HG03108 (cell line): Measurements from ENCODE around the gene METAP1D.
"Not testable (repeated sequence)": the region's sequence is repeated elsewhere in the genome, so short reads cannot be mapped to it uniquely, and the experiment has no call there.

Experiments used
- ATAC-seq: cut with Tn5 transposase; IDR thresholded peaks from one replicate; pipeline ENCODE4 v1.9.1; 2021; ENCODE audit warnings: moderate library complexity; ENCODE audit not compliant: unreplicated experiment

Gene METAP1D

DNA sequence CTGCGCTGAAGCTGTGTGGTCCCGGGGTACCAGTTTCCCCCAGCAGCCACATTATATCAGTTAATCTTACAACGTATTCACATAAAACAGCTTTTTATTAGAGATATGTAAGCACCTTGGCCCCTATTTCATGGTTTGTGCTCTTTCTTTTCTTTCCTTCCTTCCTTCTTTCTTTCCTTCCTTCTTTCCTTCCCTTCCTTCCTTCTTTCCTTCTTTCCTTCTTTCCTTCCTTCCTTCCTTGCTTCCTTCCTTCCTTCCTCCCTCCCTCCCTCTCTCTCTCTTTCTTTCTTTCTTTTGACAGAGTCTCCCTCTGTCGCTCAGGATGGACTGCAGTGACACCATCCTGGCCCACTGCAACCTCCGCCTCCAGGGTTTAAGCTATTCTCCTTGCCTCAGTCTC is 3.7 kb upstream of the METAP1D start:
- no peak for ATAC-seq

DNA sequence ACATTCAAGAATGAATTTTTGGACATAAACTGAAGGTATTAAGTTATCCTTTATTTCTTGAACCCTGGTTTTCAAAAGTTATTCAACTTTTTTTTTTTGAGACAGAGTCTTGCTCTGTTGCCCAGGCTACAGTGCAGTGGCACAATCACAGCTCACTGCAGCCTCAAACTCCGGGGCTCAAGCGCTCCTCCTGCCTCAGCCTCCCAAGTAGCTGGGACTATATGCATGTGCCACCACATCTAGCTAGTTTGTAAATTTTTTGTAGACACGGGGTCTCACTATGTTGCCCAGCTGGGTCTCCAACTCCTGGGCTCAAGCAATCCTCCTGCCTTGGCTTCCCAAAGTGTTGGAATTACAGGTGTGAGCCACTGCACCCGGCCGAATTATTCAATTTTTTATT is 2.7 kb upstream of the METAP1D start:
- ATAC-seq, result not testable (repeated sequence)

DNA sequence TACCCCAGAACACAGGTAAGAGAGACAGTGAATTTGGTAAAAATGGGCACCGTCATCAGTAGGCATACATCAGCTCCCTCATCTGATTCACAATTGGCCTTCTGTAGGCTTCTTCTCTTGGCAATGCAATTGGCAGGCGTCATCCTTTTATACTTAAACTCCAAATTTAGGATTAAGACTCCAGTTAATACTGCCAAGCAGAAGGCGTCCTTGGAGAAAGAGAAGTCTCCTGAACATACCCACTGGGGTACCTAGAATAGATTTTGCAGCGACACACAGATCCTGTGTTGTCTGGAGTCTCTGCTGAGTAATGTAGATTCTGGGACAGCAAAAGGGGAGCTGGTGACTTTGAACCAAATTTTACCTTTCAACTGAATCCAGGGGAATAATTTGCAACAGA is 592 bp upstream of the METAP1D start:
- no peak for ATAC-seq

DNA sequence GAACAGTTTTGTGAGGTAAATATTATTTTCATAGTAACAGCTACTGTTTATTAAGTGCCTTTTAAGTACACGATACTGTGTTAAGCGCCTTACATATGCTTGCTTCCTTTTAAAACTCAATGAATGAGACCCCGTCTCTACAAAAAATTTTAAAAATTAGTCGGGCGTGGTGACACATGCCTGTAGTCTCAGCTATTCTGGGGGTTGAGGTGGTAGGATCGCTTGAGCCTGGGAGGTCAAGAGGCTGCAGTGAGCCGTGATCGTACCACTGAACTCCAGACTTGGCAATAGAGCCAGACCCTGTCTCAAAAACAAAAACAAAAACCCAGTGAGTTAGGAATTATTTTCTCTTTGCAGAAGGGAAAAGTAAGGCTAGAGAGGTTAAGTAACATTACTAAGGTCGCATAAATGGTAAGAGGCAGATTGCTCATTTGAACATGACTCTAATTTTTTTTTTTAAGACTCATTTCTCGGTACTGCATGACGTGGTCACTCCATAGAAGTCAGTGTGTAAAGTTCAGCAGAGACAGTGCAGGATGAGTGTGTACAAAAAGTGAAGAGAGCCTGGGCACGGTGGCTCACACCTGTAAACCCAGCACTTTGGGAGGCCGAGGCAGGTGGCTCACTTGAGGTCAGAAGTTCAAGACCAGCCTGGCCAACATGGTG is 1.1 kb downstream of the METAP1D start:
- ATAC-seq, result no peak

DNA sequence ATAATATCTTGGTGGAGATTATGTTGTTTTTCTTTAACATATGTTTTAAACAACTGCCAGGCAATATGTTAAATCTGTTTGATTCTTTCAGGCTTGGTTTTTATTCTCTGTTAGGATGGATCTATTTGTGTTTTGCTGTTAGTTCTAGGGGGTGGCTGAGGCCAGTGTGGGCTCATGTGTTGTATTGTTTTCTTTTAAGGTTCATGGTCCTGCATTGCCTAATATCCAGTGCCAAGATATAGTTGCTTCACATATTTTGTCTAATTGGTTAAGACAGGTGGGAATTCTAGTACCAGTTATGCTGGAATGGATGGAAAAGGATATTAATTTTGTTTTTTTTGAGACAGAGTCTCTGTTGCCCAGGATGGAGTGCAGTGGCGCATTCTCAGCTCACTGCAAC is 7.6 kb downstream of the METAP1D start:
- ATAC-seq, result no peak

DNA sequence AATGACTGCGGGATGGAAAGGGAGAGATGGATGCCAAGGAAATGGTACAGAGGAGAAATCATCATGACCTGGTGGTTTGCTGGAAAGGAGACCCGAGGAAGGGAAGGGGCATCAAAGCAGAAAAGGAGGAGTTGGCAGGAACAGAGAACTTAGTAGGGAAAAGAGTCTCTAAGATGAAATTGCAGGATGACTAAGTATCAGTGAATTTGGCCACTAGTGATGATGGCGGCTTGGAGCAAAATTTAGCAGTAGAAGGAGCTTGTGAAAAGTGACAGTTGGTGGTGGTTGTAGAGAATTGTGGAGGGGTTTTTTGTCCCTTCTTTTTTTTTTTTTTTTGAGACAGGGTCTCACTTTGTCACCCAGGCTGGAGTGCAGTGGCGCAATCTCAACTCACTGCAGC is 10.1 kb downstream of the METAP1D start:
- ATAC-seq, result no peak

DNA sequence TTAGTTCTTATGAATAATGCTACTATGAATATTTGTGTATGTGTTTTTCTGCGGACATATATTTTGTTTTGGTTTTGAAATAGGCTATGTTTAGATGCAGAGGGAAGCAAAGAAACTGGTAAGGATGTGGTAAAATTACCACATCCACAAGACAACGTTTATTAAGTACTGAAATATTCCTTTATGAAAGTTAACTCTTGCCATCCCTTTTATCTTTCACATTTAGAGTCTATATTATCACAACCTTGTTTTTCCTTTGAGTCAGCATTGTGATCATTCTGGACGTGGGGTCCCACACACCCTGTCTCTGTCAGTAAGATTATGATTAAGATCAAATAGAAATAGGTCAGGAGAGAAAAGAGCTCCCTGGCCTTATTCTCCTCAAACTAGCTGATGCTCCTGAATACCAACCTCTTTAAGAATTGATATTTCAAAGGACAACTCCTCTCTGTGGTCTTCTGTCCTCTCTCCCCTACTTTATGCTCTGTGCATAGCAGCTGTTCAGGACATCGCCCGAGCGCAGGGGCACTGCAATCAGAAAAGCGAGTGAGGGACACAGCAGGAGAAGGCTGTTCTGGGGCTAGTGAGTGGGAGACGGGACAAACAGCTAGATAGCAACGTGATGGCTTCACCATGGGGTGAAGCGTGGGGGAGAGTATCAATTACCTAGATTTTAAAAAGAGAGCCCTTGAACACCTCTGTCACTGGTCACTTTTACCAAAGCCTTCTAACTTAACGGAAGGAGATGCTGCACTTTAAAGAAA is 12.2 kb downstream of the METAP1D start:
- ATAC-seq, result no peak

DNA sequence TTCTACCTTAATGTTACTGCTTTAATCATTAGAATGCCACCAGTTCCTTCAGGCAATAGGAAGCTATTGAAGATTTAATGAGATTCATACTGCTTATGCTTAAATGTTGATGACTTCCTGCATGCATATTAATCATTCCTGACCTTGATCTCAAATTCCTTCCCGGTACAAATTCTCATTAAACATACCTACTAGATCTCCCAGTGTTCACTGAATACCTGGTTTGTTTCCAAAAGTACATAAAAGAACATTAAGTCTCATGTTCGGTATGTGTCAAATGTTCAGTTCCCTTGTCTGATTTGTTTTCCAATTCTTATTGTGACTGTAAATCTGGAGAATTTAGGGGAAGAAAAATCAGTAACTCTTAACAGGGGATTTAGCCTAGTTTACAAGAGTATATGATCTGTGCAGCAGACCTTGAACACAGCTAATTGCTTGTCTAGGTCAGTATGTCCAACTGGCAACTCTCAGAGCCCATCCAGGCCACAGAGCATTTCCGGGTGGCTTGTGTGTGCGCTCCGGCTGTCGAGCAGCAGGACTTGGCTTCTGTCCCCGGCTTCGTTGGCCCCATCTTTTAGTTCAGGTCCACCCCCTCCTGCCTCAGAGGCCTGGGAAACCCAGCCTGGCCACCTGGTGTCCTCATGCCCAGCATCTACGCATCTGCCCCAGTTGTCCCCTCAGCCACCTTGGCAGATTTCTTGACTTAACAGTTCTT is 13.1 kb downstream of the METAP1D start:
- no peak for ATAC-seq

DNA sequence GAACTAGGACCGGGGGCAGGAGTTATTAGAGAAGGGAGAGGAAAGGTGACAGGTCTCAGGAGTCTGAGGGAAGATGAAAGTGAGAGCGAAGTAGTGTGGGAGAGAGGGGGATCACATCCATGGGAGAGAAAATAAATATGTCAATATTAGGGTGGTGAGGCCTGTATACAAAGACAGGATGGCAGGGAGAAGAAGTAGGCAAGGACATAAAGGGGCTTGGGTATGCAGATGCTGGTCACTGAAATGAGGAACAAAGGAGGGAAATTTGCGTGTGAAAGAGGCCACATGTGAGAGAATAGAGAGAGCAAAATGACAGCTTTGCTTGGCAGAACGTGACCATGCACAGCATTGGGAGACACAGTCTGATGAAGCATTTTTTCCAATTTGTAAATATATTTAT is 13.6 kb downstream of the METAP1D start:
- peak; percentile 85 for ATAC-seq

DNA sequence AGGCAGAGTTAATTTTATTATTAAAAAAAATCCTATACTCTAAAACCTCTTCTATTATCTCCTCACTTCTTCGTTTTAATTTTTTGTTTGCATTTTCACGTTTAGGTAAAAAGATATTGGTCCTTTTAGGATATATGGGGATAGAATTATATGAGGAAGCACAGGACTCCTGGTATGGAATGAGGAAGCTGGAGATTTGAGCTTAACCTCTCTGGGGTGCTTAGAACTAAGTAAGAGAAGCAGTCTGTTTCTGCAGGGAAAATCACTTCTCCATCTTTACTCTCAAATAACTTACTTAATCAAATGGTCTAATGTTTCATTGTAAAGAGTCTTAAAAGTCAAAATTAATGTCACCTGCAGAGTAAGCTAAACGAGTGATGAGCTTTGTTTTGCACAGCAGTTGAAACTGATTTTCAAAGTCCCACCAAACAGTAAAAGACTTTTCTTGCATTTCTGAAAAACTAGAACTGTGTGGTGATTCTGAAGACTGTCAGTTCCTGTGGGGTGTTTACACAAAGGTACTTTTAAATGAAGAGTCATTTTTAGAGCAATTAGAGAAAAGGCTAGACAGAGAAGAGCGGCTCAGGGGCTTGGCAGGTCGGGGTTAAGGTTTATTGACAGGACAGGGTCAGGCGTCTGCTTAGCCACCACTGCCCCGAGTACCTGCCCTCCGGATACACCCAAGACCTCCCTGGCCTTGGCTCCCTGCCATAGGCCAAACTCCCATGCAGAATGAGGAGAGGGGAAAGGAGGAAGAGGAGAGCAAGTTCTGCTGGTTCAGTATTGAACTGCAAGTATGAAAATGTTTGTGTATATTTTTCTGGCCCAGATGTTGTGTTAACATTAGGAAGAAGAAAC is 21.6 kb downstream of the METAP1D start:
- no peak for ATAC-seq

DNA sequence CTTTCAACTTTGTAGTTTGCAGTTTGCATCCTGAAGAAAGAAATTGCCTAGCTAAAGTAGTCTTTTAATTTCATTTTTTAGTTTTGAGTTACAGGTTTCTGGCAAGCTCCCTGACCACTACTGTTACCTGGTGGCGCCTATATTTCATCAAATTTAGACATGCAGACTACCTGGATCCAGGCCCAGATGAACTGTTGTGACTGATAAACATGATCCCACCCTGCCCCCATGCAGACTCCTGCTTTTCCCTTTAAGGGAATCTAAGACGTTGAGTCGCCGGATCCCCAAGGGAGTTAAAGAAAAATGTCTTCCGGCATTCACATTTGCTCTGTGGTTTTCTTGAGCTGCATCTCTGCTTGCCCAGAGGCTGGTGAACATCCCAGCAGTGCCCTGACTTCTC is 22.2 kb downstream of the METAP1D start:
- no peak for ATAC-seq

DNA sequence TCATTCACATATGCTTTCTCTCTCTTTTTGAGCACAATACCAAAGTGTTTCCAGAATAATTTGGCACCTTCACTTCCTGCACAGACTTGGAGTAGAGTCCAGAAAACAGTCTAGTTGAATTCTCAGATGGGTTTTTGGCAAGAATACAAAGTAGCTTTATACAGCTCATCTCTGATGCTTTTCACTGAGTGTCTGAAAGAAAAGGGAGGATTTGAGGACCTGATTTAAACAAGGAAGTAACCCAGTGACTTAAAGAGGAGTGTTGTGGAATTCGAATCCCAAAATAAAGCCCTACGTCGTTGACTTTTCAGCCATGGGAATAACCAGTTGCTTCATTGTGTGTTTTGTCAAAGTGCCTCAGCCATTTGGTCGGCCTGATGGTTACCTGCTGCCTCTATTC is 31.8 kb downstream of the METAP1D start:
- ATAC-seq, result no peak

DNA sequence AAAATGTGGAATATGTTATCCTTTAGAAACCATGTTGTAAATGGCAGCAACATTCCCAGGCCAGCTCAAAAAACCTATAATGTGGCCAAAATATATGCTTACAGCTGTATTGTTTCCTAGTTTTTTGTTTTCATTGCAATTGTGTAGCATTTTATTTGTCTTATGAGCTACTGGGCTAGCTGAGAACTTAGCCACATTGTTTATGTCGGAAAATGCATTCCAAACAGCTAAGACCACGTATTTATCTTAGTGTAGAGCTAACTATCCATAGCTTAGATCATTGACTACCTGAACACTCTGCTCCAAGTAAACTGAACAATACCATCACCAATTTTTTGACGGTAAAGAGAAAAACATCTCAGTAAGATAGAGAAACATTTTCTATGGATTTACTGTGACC is 38.4 kb downstream of the METAP1D start:
- no peak for ATAC-seq

DNA sequence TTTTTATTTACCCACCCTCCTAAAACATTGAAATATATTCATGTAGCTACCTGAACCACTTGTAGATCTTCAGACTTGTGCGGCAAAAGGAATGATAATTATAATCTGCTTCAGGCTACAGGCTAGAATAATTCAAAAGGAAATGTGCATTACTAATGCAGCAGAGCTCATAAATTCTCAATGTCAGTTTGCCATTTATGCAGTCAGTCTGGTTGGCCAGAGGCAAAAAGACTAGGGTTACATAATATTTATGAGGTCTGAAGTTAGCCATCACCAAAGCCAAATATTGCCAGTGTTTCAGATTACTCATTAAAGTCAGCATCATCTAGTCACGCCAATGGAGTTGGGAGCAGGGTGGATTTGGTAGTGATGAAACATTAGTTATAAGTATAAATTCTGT is 38.9 kb downstream of the METAP1D start:
- ATAC-seq, result no peak

DNA sequence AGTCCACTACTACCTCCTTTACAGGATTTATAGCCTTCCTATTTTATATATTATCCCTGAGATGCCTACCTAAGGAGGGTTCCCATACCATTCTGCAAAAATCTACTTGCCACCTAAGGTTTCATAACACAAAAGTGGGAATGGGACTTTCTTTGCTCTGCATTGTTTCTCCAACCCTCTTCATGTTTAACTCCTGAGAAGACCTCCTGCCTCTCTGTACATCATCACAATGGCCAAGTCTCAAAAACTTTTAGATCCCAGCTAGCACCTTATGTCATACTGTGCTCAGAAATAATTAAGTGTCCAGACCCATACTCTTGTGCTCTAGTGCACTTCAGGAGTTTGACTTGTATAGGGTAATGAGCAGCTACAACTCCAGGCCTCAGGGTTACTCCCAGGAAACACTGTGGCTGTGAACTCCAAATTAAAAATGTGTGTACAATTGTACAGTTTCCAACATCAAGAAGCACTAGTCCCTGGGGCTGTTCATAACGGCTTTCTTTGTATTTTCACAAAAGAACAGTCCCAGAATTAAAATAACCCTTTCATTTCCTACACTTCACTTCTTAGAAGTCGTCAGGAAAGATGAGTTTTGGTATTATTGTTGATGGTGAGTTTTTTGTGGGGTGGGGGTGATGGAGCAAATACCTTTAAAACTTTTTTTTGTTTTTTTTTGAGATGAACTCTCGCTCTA is 39.4 kb downstream of the METAP1D start:
- no peak for ATAC-seq

DNA sequence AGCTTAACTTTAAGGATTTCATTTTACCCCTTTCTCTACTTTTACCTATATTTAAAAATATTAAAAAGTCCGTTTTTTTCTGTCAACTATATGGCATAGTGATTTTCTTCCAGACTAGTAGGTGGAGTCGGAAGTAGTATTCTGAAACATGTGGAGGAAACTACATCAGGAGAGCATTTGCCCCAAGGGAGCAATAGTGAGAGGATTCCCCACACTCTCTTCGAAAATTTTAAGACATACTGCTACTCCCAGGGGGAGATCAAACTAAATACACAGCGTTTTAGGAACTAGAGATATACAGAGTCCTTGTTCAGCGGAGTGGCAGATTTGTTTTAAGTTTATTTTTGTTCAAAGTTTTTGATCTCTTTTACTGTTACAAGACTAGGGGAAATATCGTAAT is 40.6 kb downstream of the METAP1D start:
- ATAC-seq, result no peak

DNA sequence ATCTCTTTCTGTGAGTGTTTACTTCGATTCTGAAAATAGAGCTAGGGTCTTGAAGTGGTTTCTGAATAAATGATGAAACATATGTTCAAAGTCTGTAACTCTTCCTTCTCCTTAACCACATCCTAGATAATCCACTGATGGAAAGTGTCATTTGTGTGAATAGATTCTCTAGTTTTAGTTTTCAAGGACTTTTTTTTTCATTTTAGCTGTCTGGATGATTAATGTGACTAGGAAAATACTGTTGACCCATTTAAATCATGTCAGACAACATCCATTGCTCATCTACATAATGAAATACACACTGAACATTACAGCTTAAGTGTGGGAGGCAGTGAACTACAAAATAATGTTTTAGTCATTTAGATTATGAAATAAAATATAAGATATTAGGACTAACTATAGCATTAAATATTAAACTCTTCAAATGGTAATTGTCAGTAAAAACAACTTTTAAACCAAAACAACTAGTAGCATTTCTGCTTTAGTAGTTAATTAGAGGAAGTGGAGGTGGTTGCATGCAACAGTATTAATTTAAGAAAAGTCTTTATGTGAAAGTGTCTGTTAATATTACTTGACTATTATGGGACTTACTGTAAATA is 46.4 kb downstream of the METAP1D start:
- ATAC-seq, result no peak

DNA sequence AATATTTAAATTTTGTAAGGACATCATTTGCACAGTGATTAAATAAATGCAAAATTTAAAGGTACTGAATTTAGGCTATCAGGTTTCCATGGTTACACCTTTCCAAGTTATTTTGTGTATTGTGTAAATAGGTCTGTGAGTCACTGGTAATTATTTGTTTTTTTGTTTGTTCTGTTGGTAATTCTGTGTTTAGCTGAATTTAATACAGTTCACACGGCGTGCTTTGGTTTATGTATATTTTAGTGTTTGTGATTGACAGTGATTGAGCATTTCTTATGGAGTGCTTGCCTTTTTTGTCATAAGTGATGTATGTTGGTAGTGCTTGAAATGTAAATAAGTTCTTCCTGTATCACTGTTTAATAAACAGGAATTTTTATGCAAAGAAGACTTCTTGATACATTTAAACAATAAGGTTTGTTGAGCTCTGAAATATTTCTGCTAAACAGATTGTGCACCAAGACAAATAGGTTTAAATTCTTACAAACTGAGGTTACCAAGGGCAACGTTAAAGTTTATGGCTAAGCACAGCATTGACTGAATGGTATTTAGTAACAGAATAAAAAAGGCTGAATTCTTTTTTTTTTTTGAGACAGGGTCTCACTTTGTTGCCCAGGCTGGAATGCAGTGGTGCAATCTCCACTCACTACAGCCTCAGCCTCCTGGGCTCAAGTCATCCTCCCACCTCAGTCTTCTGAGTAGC is 47.3 kb downstream of the METAP1D start:
- ATAC-seq, result no peak
